Aorta (tissue), 5 donors: ENCODE data around the gene FNBP1L. TPM values are rescaled to one million over a fixed set of nuclear protein-coding genes. Genes with fewer than 3 reads are reported as not detected.
A peak's percentile ranks its signal among the peaks of the same experiment; 100 is the strongest.

Source experiments
- ATAC-seq: fragments of 200-7000 bp; cut with Tn5 transposase; one replicate; pipeline ENCODE4 v1.9.1; 2022; ENCODE audit warnings: moderate library complexity; ENCODE audit not compliant: low FRiP score
- DNase-seq, 2 donors: peaks; one replicate each; pipeline ENCODE4 v3.0.0-alpha.2; 2020
- H3K27ac ChIP-seq, 2 donors: one replicate each; pipeline ENCODE4 v1.5.1; 2013; ENCODE audit warnings: low read length in 2 of 2, mild to moderate bottlenecking in 2 of 2, moderate library complexity in 2 of 2, control low read depth in 1 of 2, inconsistent platforms in 1 of 2, low read depth in 1 of 2
- H3K27me3 ChIP-seq, 2 donors: one replicate each; pipeline ENCODE4 v1.6.1; 2013; ENCODE audit warnings: control low read depth in 1 of 2, low read length in 1 of 2, mild to moderate bottlenecking in 1 of 2, moderate library complexity in 1 of 2; ENCODE audit not compliant: insufficient read depth in 2 of 2, control insufficient read depth in 1 of 2
- H3K36me3 ChIP-seq, 2 donors: one replicate each; pipeline ENCODE4 v1.6.1; 2013; ENCODE audit warnings: control low read depth in 1 of 2, low read length in 1 of 2, mild to moderate bottlenecking in 1 of 2; ENCODE audit not compliant: insufficient read depth in 2 of 2, control insufficient read depth in 1 of 2
- H3K4me1 ChIP-seq, 2 donors: one replicate each; pipeline ENCODE4 v1.6.1; 2013; ENCODE audit warnings: low read length in 2 of 2, control low read depth in 1 of 2, mild to moderate bottlenecking in 1 of 2, moderate library complexity in 1 of 2; ENCODE audit not compliant: insufficient read depth in 2 of 2, control insufficient read depth in 1 of 2
- H3K4me3 ChIP-seq, 2 donors: one replicate each; pipeline ENCODE4 v1.5.1; 2013; ENCODE audit warnings: low read length in 2 of 2, control low read depth in 1 of 2, mild to moderate bottlenecking in 1 of 2
- H3K9me3 ChIP-seq: one replicate; pipeline ENCODE4 v1.6.1; 2013; ENCODE audit warnings: mild to moderate bottlenecking, low read length; ENCODE audit not compliant: control insufficient read depth
- WGBS, 2 donors: extraction: QIAGEN DNeasy Blood & Tissue Kit; methylation state at CpG; one replicate each; pipeline ENCODE4 v1.1.7; 2013; 5-methylcytosine and 5-hydroxymethylcytosine counted together
- intact Hi-C, 2 donors: fragments of 100-400 bp; cut with DNase I; formaldehyde crosslinking; loops; one replicate each; pipeline versions ENCODE4 v1.14.2 to v1.15.0; 2022
- polyA plus RNA-seq, 2 donors: library from polyadenylated mRNA; stranded (reverse); fragments of 200-250 nt; gene quantifications; one replicate each; pipeline ENCODE4 v1.2.3, GENCODE V29; 2013
- total RNA-seq, 2 donors: library from RNA; stranded (reverse); fragmentation: NEBNext Ultra II Directional; extraction: Animal tissue kit (Norgen Biotek cat#: 25700); gene quantifications; one replicate each; pipeline ENCODE4 v1.2.1, GENCODE V29; 2021
- donor health status: healthy with polysubstance abuse.
- donor health status: Bipolar disorder and iron deficiency.
- donor health status: DM: no; HTN: no; CAD: no.
- donor health status: DM: no; HTN: no; CAD: no.
- donor health status: DM: yes; HTN: yes; CAD: no.

FNBP1L gene
- total and polyA plus RNA-seq, 4 donors: 2.5 to 28.6 (median 11.1) TPM

DNA sequence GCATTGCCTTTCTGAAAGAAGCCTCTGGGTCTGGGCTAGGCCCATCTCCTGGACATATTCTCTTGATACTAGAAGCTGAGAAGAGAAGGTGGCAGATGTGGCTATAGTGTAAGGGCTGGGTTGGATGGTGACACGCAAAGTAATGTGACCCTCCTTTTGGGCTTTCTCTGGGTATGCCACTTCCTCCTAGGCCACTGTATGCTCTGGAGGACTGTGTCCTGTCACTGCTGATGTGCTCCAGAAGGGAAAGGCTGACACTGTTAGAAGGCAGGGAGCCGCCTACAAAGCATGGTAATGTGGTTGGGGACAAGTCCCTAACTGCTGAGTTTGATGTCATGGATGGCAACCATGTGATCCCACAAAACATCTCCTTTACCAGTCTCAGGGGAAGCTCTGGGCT is 121.6 kb downstream of the FNBP1L start:
- Histone ChIP-seq H3K4me1 (peaks cover 0 to 3% of the 10 kb centered on the region in 2 donors), H3K27ac (no peak overlapping the region), H3K27me3 (no peaks in the 10 kb centered on the region), H3K4me3 (no peak overlapping the region), H3K36me3 (peaks cover 0 to 16% of the 10 kb centered on the region in 2 donors), H3K9me3 (no peaks in the 10 kb centered on the region)
- 92 to 97% methylated on average over 2 of the region's 2 CpGs for WGBS, 2 donors
- ATAC-seq: no peak
- DNase-seq: no peak
- intact Hi-C loops: no loop called here

GRCh38 chr1:93571623-93572310 is 123.8 kb downstream of the FNBP1L start:
- Histone ChIP-seq H3K27me3 (no peaks in the 10 kb centered on the region), H3K27ac (no peak overlapping the region), H3K4me1 (no peaks in the 10 kb centered on the region), H3K4me3 (no peak overlapping the region), H3K9me3 (no peaks in the 10 kb centered on the region), H3K36me3 (peaks cover 3 to 21% of the 10 kb centered on the region in 2 donors)
- ATAC-seq (peak; percentile 30), DNase-seq (no peak)
- 88 to 93% methylated on average over 12 of the region's 12 CpGs for WGBS, 2 donors
- intact Hi-C loops: no loop called here

DNA sequence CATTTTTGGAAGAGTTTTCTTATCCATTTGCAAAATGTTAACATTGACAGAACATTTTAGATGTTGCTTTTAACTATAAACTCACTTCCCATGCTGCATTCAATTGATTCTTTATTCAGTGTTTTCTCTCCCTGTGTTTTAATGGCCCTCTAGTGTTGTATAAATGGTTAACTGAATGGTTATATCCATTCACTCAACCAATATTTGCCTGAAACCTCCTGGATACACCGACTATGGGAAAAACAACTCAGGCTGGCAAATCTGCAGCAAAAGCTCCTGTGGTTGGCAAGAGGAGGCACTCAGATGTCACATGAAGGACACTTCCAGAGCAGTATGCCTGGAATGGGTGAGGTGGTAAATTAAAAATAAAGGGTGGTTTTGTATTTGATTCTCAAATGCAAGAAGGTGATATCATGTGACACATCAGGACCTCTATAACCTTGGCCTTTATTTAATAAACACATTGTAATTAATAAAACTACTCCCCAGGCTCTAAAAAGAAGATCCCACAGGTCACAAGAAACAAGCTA is 126.1 kb downstream of the FNBP1L start:
- intact Hi-C loops: no loop called here
- H3K27ac ChIP-seq: no peak overlapping the region
- peaks cover 3 to 19% of the 10 kb centered on the region in 2 donors for H3K36me3 ChIP-seq
- no peaks in the 10 kb centered on the region for H3K4me1 ChIP-seq
- no peak for ATAC-seq
- no peak for DNase-seq
- WGBS, 2 donors: 55 to 81% methylated on average over 1 of the region's 1 CpG
- H3K9me3 ChIP-seq: no peaks in the 10 kb centered on the region
- H3K27me3 ChIP-seq: no peaks in the 10 kb centered on the region
- H3K4me3 ChIP-seq: no peak overlapping the region

DNA sequence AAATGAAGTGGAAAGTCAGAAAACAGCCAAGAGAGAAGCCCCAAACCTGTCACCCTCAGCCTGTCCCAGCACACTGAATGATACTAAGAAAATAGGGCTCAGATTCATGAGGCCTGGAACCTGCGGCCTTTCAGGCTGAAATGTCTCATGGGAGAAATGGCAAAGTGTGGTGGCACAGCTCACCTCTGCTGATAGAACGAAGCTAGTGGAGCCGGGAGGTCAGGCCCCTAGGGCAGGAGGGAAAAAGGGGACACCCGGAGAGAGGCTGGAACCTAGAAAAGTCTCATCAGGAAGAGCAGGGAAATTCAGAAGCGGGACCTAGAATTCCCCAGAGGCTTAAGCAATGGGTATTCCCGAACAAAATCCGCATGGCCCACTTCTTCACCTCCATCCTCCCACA is 126.6 kb downstream of the FNBP1L start:
- Histone ChIP-seq H3K36me3 (peaks cover 3 to 15% of the 10 kb centered on the region in 2 donors), H3K4me1 (no peaks in the 10 kb centered on the region), H3K4me3 (no peak overlapping the region), H3K27me3 (no peaks in the 10 kb centered on the region), H3K9me3 (no peaks in the 10 kb centered on the region), H3K27ac (no peak overlapping the region)
- ATAC-seq (no peak), DNase-seq (no peak)
- WGBS, 2 donors: 76 to 80% methylated on average over 7 of the region's 7 CpGs
- intact Hi-C loops: no loop called here

DNA sequence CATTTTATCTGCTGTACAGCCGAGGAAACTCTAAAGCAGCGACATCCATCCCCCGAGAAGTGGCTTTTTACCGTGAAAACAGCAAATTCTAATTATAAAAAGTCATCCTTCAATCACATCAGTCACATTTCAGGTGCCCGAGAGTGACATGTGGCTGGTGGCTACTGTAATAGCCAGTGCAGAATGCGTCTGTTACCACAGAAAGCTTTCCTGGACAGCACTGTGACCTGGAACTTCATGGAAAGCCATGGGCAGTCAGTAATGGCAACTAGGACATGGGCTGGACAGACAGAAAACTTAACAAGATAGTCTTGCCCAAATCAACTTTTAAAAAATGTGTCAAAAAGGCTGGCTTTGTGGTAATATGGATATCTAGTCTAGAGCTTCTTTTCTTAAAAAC is 127.1 kb downstream of the FNBP1L start:
- H3K27ac ChIP-seq: no peak overlapping the region
- WGBS, 2 donors: 77% methylated on average over 6 of the region's 6 CpGs
- H3K9me3 ChIP-seq: no peaks in the 10 kb centered on the region
- ATAC-seq: no peak
- no peaks in the 10 kb centered on the region for H3K27me3 ChIP-seq
- no peak for DNase-seq
- intact Hi-C loops: no loop called here
- no peaks in the 10 kb centered on the region for H3K4me1 ChIP-seq
- peaks cover 3 to 13% of the 10 kb centered on the region in 2 donors for H3K36me3 ChIP-seq
- H3K4me3 ChIP-seq: no peak overlapping the region

DNA sequence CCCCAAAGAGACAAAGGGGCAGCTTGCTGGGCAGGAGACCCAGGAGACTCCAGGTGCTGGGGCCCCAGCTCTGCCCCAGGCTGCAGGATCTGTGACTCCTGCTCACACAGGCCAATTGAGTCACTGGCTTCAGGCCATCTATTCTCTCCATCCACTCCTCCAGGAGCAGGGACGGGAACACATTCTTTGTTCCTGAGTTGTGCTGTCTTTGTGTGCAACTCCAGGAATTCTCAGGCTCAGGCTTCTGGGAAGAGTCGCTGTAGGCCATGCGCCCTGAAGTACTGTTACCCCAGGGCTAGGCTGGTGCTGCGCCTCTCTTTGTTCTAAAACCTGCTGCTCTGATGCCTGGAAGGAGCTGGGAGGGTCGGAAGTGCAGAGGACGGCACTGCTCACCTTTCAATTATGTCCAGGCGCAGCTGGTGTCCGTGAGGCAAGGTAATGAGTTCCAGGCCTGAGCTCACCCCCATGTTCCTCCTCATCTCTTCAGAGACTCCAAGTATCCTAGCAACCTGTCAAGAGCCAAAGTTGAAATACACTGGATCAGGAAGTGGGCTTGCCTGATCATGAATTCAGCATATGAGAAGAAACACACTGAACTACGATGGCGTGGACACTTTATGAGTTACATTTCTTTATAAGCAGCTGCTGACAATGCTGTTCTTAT is 127.8 kb downstream of the FNBP1L start:
- H3K27ac ChIP-seq: no peak overlapping the region
- intact Hi-C loops: no loop called here
- H3K4me3 ChIP-seq: no peak overlapping the region
- WGBS, 2 donors: 83 to 90% methylated on average over 10 of the region's 10 CpGs
- no peaks in the 10 kb centered on the region for H3K9me3 ChIP-seq
- peaks cover 3 to 11% of the 10 kb centered on the region in 2 donors for H3K36me3 ChIP-seq
- no peaks in the 10 kb centered on the region for H3K27me3 ChIP-seq
- DNase-seq (no peak), ATAC-seq (no peak)
- H3K4me1 ChIP-seq: no peaks in the 10 kb centered on the region

- DNase-seq: no peak
- peaks cover 3 to 11% of the 10 kb centered on the region in 2 donors for H3K36me3 ChIP-seq
- no peak overlapping the region for H3K4me3 ChIP-seq
- H3K27me3 ChIP-seq: no peaks in the 10 kb centered on the region
- H3K4me1 ChIP-seq: no peaks in the 10 kb centered on the region
- 59 to 67% methylated on average over 9 of the region's 9 CpGs for WGBS, 2 donors
- ATAC-seq: no peak
- H3K9me3 ChIP-seq: no peaks in the 10 kb centered on the region
- H3K27ac ChIP-seq: no peak overlapping the region
- intact Hi-C loops: no loop called here
Observed at GRCh38 chr1:93576346-93576745, 128.4 kb downstream of the FNBP1L start.

DNA sequence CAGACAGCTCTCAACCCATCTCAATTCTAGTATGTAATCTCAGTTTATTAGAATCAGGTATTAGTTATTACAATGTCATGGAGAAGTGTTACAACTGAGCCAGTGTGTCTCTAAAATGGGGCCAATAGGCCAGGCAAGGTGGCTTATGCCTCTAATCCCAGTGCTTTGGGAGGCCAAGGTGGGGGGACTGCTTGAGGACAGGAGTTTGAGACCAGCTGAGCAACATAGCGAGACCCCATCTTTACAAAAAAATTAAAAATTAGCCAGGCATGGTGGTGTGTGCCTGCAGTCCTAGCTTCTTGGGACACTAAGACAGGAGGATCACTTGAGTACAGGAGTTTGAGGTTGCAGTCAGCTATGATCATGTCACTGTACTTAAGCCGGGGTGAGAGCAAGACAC is 128.8 kb downstream of the FNBP1L start:
- Histone ChIP-seq H3K36me3 (peaks cover 3 to 11% of the 10 kb centered on the region in 2 donors), H3K27ac (no peak overlapping the region), H3K27me3 (no peaks in the 10 kb centered on the region), H3K9me3 (no peaks in the 10 kb centered on the region), H3K4me1 (no peaks in the 10 kb centered on the region), H3K4me3 (no peak overlapping the region)
- ATAC-seq: no peak
- DNase-seq: no peak
- intact Hi-C loops: no loop called here
- WGBS, 2 donors: 93 to 97% methylated on average over 2 of the region's 2 CpGs
